IPS DF 6.9 (cell line): ENCODE data around the gene NRP2.

ENCODE experiments used
- DNase-seq: peaks from one replicate; pipeline ENCODE4 v3.0.0-alpha.2; 2013; ENCODE audit warnings: low read depth, low spot score
- H3K27ac ChIP-seq: one replicate; pipeline ENCODE4 v1.5.1; 2013; ENCODE audit warnings: low read length, control low read depth
- H3K27me3 ChIP-seq: 2 replicates; pipeline ENCODE4 v1.6.1; 2013; ENCODE audit warnings: mild to moderate bottlenecking, low read length; ENCODE audit not compliant: control insufficient read depth, insufficient read depth
- H3K36me3 ChIP-seq: 2 replicates; pipeline ENCODE4 v1.6.1; 2013; ENCODE audit warnings: low read length; ENCODE audit not compliant: control insufficient read depth, insufficient read depth
- H3K4me1 ChIP-seq: 2 replicates; pipeline ENCODE4 v1.6.1; 2013; ENCODE audit warnings: low read length; ENCODE audit not compliant: control insufficient read depth, insufficient read depth
- H3K4me3 ChIP-seq: 2 replicates; pipeline ENCODE4 v1.5.1; 2013; ENCODE audit warnings: mild to moderate bottlenecking, low read length
- H3K9me3 ChIP-seq: 2 replicates; pipeline ENCODE4 v1.6.1; 2013; ENCODE audit warnings: low read length, inconsistent platforms; ENCODE audit not compliant: control insufficient read depth, insufficient read depth
- WGBS: extraction: QIAGEN DNeasy Blood & Tissue Kit; methylation state at CpG from one replicate; pipeline ENCODE4 v1.1.7; 2013; ENCODE audit warnings: mixed read lengths, missing lambda C conversion rate; ENCODE audit not compliant: insufficient read length, insufficient coverage; 5-methylcytosine and 5-hydroxymethylcytosine counted together

NRP2 gene

GRCh38 chr2:205745661-205746419, 63.5 kb downstream of the NRP2 start:
- Histone ChIP-seq H3K27me3 (no peaks in the 10 kb centered on the region), H3K27ac (no peak overlapping the region)
- WGBS = no CpG with 5 or more reads among the region's 14 CpGs

GRCh38 chr2:205746420-205746785, 64.1 kb downstream of the NRP2 start:
- no peak overlapping the region for H3K4me3 ChIP-seq
- no peak for DNase-seq
- no peaks in the 10 kb centered on the region for H3K9me3 ChIP-seq
- H3K36me3 ChIP-seq = peaks cover 6% of the 10 kb centered on the region
- peaks cover 10% of the 10 kb centered on the region for H3K4me1 ChIP-seq
- WGBS = no CpG with 5 or more reads among the region's 7 CpGs
- H3K27me3 ChIP-seq = no peaks in the 10 kb centered on the region
- no peak overlapping the region for H3K27ac ChIP-seq

More at GRCh38 chr2:205745661-205746419, 63.5 kb downstream of the NRP2 start:
- DNase-seq = no peak
- Histone ChIP-seq H3K9me3 (no peaks in the 10 kb centered on the region), H3K36me3 (peaks cover 6% of the 10 kb centered on the region), H3K4me1 (peaks cover 10% of the 10 kb centered on the region), H3K4me3 (no peak overlapping the region)

GRCh38 chr2:205747829-205748386, 65.6 kb downstream of the NRP2 start:
- peaks cover 12% of the 10 kb centered on the region for H3K4me1 ChIP-seq
- H3K27ac ChIP-seq = no peak overlapping the region
- no CpG with 5 or more reads among the region's 11 CpGs for WGBS
- no peak for DNase-seq
- peaks cover 6% of the 10 kb centered on the region for H3K36me3 ChIP-seq
- no peaks in the 10 kb centered on the region for H3K27me3 ChIP-seq
- no peak overlapping the region for H3K4me3 ChIP-seq
- H3K9me3 ChIP-seq = no peaks in the 10 kb centered on the region

- Histone ChIP-seq H3K9me3 (no peaks in the 10 kb centered on the region), H3K4me3 (no peak overlapping the region), H3K27ac (no peak overlapping the region), H3K36me3 (no peaks in the 10 kb centered on the region), H3K4me1 (peaks cover 12% of the 10 kb centered on the region), H3K27me3 (no peaks in the 10 kb centered on the region)
- no peak for DNase-seq
- no CpG with 5 or more reads among the region's 2 CpGs for WGBS
These were observed 66.3 kb downstream of the NRP2 start for GRCh38 chr2:205748639-205749038.

GRCh38 chr2:205749078-205749477, 66.8 kb downstream of the NRP2 start:
- Histone ChIP-seq H3K27me3 (no peaks in the 10 kb centered on the region), H3K27ac (no peak overlapping the region), H3K4me3 (no peak overlapping the region), H3K4me1 (peaks cover 12% of the 10 kb centered on the region), H3K36me3 (no peaks in the 10 kb centered on the region), H3K9me3 (no peaks in the 10 kb centered on the region)
- no peak for DNase-seq
- WGBS = no CpG with 5 or more reads among the region's 6 CpGs

GRCh38 chr2:205750797-205751196, 68.5 kb downstream of the NRP2 start:
- Histone ChIP-seq H3K27ac (no peak overlapping the region), H3K27me3 (no peaks in the 10 kb centered on the region), H3K9me3 (no peaks in the 10 kb centered on the region), H3K36me3 (no peaks in the 10 kb centered on the region), H3K4me1 (peaks cover 12% of the 10 kb centered on the region), H3K4me3 (no peak overlapping the region)
- DNase-seq = no peak
- WGBS = 100% methylated on average over 1 of the region's 3 CpGs

GRCh38 chr2:205751569-205752031, 69.3 kb downstream of the NRP2 start:
- WGBS = no CpG with 5 or more reads among the region's 5 CpGs
- Histone ChIP-seq H3K9me3 (no peaks in the 10 kb centered on the region), H3K4me3 (no peak overlapping the region), H3K27ac (no peak overlapping the region), H3K4me1 (peaks cover 12% of the 10 kb centered on the region), H3K36me3 (no peaks in the 10 kb centered on the region), H3K27me3 (no peaks in the 10 kb centered on the region)
- no peak for DNase-seq

- Histone ChIP-seq H3K27me3 (no peaks in the 10 kb centered on the region), H3K4me3 (no peak overlapping the region), H3K4me1 (peaks cover 12% of the 10 kb centered on the region), H3K36me3 (no peaks in the 10 kb centered on the region), H3K9me3 (no peaks in the 10 kb centered on the region), H3K27ac (no peak overlapping the region)
- no peak for DNase-seq
- WGBS = no CpG with 5 or more reads among the region's 4 CpGs
These were observed 70.1 kb downstream of the NRP2 start for GRCh38 chr2:205752296-205752820.

GRCh38 chr2:205752924-205753323, 70.6 kb downstream of the NRP2 start:
- Histone ChIP-seq H3K4me3 (no peak overlapping the region), H3K36me3 (no peaks in the 10 kb centered on the region), H3K27ac (no peak overlapping the region), H3K27me3 (no peaks in the 10 kb centered on the region), H3K4me1 (peaks cover 10% of the 10 kb centered on the region), H3K9me3 (no peaks in the 10 kb centered on the region)
- no peak for DNase-seq
- WGBS = no CpG with 5 or more reads among the region's 8 CpGs

- H3K27ac ChIP-seq = no peak overlapping the region
- H3K4me3 ChIP-seq = no peak overlapping the region
- no CpG with 5 or more reads among the region's 6 CpGs for WGBS
- DNase-seq = no peak
- H3K27me3 ChIP-seq = no peaks in the 10 kb centered on the region
- H3K36me3 ChIP-seq = no peaks in the 10 kb centered on the region
- peaks cover 3% of the 10 kb centered on the region; the same call in 1 of the 2 replicates for H3K4me1 ChIP-seq
- H3K9me3 ChIP-seq = no peaks in the 10 kb centered on the region
These were observed 72.1 kb downstream of the NRP2 start for GRCh38 chr2:205754285-205754923.
